HG03175 (cell line): ENCODE results near the gene DDX43.
"Not testable (repeated sequence)": the region's sequence is repeated elsewhere in the genome, so short reads cannot be mapped to it uniquely, and the experiment has no call there.

Experiments
- ATAC-seq: cut with Tn5 transposase; IDR thresholded peaks from one replicate; pipeline ENCODE4 v1.9.1; 2021; ENCODE audit warnings: mild to moderate bottlenecking, moderate library complexity; ENCODE audit not compliant: unreplicated experiment

Gene DDX43

DNA sequence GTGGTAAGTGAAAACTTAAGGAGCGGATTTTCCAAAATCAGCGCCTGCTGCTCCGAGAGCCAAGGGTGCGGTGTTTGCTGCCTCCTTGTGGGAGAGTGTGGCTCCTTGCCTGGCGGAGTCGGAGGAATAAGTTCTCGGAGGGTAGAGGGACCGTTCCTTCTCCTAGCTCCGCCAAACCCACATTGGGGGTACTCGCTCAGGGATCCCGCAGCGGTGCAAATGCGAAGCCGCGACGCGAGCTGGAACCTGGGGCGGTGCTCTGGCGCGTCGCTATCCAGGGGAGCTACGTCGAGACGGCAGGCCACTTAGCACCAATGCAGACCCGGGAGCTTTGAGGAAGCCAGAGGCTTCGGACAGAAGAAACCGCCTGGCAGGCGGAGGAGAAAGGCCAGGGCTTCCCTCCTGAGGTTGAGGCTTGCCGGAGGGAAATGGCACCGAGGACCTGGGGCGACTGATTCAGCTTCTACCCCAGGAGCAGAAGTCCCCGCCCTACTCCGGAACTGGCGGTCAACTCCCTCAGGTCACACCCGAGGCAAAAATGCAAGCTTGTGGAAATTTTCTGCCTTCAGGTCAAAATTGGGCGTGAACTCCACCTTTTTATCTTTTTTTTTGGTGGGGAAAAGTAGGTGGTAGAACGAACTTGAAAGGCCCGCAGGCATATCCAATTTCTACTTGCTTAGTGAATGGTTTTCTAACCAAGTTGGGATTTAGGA lies 5.7 kb upstream of the DDX43 start:
- ATAC-seq: peak; percentile 78

DNA sequence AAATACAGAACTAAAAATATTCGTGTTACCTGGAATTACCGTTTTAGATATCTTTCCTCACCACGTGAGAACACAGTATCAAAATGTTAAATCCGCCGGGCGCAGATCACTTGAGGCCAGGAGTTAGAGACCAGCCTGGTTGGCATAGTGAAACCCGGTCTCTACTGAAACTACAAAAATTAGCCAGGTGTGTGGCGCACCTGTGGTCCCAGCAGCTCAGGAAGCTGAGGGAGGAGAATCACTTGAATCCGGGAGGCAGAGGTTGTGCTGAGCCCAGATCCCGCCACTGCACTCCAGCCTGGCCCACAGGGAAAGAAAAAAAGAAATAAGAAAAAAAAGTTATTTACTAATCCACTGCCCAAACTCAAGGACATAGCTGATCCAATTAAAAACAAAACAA lies 4.8 kb upstream of the DDX43 start:
- ATAC-seq: no peak

DNA sequence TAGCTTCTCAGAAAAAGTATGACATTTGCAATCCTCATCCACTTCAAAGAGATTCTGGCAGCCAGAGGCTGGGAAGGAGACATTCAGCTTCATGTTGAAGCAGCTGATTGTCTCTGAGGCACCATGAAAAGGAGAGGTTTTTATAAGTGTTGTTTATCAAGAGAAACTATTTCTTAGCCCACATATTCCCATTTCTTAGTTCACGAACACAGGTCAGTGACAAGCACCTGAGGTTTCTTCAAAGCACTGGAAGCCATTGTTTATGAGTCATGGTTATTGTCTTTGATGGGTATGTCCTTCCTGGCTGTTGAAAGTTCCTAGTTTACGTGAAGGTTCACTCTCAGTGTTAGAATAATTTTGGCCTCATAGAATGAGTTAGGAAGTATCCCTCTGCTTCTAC lies 3.0 kb upstream of the DDX43 start:
- no peak for ATAC-seq

DNA sequence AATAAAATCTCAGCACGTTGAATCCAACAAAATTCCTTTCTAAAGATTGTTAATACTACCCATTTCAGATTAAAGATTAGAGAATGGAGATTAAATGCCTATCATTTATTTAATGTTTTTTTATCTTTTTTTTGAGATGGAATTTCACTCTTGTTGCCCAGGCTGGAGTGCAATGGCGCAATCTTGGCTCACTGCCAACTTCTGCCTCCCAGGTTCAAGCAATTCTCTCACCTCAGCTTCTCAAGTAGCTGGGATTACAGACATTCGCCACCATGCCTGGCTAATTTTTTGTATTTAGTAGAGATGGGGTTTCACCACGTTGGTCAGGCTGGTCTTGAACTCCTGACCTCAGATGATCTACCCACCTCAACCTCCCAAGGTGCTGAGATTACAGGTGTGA lies 2.4 kb upstream of the DDX43 start:
- not testable (repeated sequence) for ATAC-seq

DNA sequence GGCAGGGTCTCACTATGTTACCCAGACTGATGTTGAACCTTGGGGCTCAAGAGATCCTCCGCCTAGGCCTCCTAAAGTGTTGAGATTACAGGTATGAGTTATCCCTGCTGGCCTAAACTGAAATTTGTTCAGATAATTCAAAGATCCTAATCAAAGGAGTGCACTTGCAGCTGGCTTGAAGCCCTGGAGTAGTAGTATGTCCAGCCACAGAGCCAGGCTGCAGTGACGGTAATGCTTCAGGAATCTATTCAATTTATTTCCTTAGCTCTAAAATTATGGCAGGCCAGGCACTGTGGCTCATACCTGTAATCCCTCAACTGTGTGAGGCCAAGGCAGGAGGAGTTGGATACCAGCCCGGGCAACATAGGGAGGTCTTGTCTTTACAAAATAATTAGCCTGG lies 1.4 kb upstream of the DDX43 start:
- ATAC-seq: no peak

DNA sequence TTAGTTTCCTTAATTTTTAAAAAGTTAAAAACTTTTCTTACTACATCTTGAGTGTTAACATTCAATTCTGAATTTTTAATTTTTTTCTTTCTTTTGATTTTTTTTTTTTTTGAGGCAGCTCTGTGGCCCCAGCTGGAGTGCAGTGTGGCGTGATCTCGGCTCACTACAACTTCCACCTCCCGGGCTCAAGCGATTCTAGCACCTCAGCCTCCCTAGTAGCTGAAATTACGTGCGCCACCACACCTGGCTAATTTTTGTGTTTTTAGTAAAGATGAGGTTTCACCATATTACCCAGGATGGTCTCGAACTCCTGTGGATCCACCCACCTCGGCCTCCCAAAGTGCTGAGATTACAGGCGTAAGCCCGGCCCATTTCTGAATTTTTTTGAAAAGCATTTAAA lies 1.2 kb downstream of the DDX43 start:
- ATAC-seq: no peak

DNA sequence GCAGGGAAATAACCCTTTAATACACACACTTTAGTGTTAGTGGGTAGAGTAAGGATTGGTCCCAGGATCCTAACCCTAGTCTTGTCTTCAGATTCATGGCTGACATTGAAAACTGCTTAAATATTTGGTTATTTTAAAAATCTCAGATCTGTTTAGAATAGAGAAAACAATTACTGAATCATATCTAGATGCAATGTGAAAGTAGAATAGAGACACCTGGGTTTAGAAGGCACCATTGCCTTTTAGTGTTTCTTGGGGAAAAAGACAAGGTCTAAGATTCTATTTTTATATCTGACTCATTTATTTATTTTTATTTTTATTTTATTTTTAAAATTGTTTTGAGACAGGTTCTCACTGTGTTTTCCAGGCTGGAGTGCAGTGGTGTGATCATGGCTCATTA lies 6.0 kb downstream of the DDX43 start:
- ATAC-seq: no peak

DNA sequence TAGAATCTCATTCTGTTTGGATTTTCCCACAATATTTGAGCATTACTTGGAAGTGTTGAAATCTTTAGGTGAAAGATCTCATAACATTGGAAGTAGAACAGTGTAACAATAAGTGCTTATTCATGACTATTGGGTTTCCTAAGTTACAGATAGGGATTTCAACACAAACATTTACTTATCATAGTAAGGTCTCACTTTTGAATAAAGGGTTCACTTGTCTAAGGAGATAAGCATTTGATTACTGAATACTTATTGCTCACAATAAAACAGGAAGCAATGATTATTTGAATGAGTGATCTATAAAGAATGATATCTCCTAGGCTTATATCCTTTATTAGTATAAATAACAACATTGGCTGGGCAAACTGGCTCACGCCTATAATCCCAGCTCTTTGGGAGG lies 14.8 kb downstream of the DDX43 start:
- no peak for ATAC-seq

DNA sequence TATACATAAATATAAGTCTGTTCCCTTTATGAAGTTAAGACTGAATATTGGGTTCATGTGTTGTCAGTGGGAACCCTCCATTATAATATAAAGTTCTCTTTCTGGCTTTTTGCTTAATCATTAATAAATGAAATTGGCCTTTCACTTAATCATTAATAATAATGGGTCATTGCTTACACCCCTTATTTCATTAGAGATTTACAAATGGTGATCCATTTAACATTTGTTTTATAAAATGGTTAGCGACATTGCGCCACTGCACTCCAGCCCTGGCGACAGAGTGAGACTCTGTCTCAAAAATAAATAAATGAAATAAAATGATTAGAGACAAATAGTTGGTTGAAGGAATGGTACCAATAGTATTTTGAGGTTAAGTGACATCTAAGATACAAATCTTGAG lies 18.5 kb downstream of the DDX43 start:
- no peak for ATAC-seq

DNA sequence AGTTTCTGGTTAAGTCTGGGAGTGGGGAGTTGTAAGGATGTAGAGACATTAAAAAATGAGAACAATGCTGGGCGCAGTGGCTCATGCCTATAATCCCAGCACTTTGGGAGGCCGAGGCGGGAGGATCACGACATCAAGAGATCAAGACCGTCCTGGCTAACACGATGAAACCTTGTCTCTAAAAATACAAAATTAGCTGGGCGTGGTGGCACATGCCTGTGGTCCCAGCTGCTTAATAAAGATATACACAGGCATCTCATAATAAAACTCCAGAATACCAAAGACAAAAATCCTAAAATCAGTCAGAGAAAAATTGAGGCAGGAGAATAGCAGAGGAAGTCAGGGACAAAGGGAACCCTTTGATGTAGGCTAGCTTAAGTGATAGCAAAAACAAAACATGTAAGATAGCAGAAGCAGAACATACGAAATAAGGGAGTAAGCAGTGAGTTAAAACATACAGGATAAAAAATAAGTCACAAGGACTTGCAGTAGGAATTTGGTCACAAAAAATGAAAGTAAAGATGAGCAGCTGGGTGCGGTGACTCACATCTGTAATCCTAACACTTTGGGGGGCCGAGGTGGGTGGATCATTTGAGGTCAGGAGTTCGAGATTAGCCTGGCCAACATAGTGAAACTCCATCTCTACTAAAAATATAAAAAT lies 23.6 kb downstream of the DDX43 start:
- ATAC-seq: no peak

DNA sequence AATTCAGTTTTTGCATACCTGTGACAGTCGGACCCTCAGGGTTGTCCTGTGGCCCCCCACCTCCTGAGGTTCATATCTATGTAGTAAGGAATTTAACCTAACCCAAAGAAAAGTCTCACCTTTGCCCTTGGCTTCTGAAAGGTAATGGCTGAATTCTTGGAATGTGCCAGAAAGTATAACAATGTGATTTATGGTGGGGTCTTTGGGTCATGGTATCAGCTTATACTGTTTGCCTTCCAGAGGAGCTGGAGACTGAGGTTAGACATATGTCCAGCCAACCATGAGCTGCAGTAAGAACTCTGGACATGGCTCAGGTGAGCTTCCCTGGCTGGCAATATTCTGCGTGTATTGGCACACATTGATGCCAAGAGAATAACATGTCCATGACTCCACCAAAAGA lies 26.9 kb downstream of the DDX43 start:
- ATAC-seq: no peak

DNA sequence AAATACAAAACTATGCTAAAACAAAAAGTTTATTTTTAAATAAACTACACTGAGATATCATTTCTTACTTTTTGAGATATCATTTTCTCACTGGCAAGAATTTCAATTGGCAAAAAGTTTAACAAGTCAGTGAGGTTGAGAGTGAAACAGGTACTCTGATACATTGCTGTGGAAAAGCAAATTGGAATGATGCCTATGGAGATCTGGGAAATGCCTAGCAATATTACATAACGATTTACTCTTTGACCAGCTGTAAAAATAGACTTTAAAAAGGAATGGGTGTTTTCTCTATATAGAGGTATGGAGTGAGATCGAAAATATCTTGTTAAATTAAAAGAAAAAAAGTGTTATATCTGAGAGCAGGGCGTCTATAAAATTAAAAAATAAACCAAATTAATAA lies 40.6 kb downstream of the DDX43 start:
- ATAC-seq: no peak

DNA sequence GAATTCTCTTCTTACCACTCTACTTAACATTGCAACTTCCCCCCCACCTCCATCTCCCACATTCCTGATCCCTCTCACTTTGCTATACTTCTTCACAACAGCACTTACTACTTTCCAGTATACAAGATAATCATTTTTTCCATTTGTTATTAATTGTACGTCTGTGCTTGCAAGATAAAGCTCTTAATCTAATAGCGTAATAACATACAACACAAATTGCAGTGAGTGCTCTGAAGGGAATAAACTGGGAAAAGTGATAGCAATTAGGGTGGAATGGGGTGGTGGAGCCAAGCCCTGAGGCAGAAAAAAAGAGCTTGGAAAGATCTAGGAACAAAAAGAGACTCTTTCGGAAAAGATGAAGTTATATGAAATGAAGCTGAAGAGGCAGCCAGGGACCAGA lies 48.9 kb downstream of the DDX43 start:
- ATAC-seq: no peak

DNA sequence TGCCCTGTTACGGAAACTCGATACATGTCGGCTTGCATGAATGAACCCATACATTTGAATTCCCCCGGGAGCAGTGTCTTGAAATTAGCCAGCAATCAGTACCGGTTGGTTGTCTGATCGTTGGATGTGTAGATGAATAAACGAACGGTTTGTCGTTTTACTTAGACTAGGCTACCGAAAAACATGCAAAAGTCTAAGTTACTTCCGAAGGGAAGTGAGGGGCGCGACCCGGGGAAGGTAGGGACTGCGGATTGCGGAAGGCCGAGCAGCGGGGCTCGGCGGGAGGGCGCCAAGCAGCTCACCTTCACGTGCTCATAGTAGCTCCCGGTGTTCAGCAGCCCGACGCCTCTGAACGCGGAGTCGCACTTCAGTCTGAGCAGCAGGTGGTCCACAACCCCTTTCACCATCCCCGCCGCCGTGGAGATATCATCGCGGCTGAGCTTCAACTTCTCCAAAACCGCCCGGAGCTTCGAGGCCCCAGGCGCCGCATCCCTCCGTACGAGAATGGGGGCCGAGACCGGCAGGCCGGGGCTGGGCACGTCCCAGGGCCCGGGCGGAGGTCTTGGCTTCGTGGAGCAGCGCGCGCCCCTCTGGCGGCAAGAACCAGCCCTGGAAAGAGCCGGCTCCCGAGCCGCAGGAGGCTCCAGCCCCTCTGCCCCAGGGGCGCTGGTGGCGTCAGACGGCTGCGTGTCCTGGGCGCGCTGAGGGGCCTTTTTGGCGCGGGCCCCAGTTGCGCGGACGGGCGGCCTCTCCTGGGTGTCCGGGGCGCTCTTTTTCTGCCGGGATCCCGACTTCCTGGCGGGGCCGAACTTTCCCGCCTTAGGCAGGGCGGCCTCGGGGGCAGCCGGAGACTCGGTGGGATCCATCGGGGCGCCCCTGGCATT lies 56.8 kb downstream of the DDX43 start:
- ATAC-seq: peak; percentile 61

DNA sequence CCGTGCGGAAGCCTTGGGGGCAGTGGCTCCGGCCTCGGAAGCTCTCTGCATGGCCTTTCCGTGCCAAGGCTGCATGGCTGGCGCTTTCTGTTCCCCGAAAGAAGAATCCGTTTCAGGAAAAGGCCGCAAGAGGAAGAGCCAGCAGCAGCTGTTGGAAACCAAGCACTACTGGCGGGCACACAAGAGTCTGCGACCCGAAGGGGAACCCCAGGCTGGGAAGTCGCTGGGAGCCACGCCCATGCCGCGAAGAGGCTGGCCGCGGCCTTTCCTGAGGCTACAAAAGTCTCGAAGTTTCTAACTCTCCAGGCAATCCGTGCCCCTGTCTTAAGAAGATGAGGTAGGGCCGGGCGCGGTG lies 57.5 kb downstream of the DDX43 start, which contains the start of gene CGAS:
CGAS (minus strand) TSS at position 191 of the 355 bp plus-strand sequence; CDS start at position 75, 116 bp downstream.
- ATAC-seq: peak; percentile 58

DNA sequence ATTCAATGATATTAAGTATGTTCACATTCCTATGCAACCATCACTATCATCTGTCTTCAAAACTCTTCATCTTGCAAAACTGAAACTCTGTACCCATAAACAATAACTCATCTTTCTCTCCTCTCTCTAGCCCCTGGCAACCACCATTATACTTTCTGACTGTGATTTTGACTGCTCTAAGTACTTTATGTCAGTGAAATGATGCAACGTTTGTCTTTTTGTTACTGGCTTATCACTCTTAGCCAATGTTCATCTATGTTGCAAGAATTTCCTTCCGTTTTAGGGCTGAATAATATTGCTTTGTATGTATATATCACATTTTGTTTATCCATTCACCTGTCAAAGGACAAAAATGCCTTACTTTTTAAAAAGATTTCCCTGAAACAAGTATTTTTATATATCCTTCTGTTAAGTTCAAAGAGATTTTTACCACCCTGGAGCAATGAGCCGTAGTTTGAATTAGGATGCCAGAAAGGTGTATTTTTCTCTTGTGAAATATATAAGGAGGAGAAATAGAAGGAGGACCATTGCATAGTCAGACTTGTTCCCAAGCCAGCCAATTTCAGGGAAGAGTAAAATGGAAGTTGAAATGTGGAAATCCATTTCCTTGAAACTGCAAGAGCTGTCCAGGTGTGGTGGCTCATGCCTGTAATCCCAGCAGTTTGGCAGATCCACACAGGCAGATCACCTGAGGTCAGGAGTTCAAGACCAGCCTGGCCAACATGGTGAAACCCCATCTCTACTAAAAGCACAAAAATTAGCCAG lies 61.4 kb downstream of the DDX43 start:
- no peak for ATAC-seq

DNA sequence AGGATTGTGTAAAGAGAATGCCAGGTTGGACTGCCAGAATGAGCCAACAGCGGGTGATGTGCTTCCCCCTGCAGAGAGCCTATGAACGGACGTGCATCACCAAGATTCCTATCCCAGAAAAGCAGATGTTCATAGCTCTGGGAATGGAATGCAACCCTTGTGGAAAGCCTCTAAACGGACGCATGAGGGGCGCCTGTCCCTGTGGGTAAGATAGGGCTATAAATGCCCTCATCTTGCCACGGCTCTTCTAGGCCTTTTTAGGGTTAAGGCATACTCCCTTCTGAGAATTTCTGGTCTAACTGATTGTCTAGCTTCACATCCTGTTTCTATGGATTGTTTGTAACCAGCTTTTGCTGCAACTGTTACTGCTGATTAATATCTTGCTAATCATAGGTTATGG lies 64.8 kb downstream of the DDX43 start:
- ATAC-seq: not testable (repeated sequence)

DNA sequence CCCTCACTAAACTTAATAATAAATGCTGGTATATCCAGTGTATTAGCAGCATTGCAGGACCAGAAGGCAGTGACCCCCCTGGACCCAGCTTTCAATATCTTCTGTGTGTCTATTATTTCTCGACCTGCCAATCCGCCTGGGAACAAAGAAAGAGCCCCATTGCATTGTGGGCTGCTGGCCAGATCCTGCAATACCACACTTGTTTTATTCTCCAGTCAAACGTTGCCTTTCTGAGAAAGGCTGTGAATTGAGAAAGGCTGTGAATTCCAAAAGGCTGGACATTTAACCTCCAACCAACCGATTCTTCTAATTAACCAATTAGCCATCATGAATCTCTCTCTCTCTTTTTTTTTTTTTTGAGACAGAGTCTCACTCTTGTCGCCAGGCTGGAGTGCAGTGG lies 65.4 kb downstream of the DDX43 start:
- no peak for ATAC-seq

DNA sequence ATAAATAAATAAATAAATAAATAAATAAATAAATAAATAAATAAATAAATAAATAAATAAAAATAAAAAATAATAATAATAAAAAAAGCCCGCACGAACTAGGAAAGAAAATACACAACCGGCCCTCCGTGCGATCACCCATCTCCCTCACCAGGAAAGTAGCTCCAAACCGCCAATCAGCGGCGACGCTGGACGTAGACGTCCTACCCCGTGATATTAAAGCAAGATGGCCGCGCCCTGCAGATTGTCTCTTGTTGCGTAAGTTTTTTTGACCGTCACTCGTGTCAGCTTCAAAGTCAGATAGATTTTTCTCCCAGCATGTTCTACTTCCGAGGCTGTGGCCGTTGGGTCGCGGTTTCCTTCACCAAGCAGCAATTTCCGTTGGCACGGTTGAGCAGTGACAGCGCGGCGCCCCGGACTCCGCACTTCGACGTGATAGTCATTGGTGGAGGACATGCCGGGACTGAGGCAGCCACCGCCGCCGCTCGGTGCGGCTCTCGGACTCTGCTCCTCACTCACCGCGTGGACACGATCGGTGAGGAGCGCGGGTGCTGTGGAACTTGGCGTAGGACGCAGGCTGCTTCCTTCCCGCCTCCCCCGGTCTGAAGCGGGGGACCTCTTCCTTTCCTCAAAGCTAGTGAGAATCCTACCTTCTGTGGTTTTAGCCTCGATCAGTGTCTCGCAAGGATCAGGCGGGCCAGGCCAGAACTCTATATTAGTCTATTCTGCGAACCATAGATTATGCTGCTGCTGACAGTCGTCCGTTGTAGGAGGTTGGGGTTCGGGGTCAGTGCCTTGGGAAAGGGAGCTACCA lies 67.1 kb downstream of the DDX43 start, which contains the start of gene MTO1:
MTO1 (plus strand) TSS at position 201 of the 814 bp plus-strand sequence; CDS start at position 319, 118 bp downstream.
- peak; percentile 98 for ATAC-seq
